Parathyroid adenoma (tissue), 2 donors: ENCODE results near the gene STARD4.

Source experiments
- H2AFZ ChIP-seq: fragments of 300-600 bp; sonication (generic); one replicate; pipeline ENCODE4 v1.7.0; 2017; ENCODE audit warnings: antibody characterized with exemption, mild to moderate bottlenecking
- H3K27ac ChIP-seq: fragments of 300-600 bp; sonication (generic); one replicate; pipeline ENCODE4 v1.7.0; 2017
- H3K27me3 ChIP-seq: fragments of 300-600 bp; sonication (generic); one replicate; pipeline ENCODE4 v1.7.0; 2017; ENCODE audit warnings: low read length; ENCODE audit not compliant: control insufficient read depth, insufficient read depth
- H3K36me3 ChIP-seq: fragments of 300-600 bp; sonication (generic); one replicate; pipeline ENCODE4 v1.7.0; 2017; ENCODE audit warnings: low read length; ENCODE audit not compliant: control insufficient read depth, insufficient read depth
- H3K4me1 ChIP-seq: fragments of 300-600 bp; sonication (generic); one replicate; pipeline ENCODE4 v1.7.0; 2017; ENCODE audit warnings: control low read depth
- H3K4me2 ChIP-seq: fragments of 300-600 bp; sonication (generic); one replicate; pipeline ENCODE4 v1.7.0; 2017; ENCODE audit warnings: low read length
- H3K4me3 ChIP-seq: fragments of 300-600 bp; sonication (generic); one replicate; pipeline ENCODE4 v1.7.0; 2017; ENCODE audit warnings: low read depth, low read length
- H3K79me2 ChIP-seq: fragments of 300-600 bp; sonication (generic); one replicate; pipeline ENCODE4 v1.7.0; 2017; ENCODE audit warnings: control low read depth
- H3K9ac ChIP-seq: fragments of 300-600 bp; sonication (generic); one replicate; pipeline ENCODE4 v1.7.0; 2017; ENCODE audit warnings: mild to moderate bottlenecking
- H3K9me3 ChIP-seq: fragments of 300-600 bp; sonication (generic); one replicate; pipeline ENCODE4 v1.7.0; 2017; ENCODE audit warnings: low read length; ENCODE audit not compliant: control insufficient read depth
- CTCF ChIP-seq: fragments of 300-600 bp; sonication (generic); IDR thresholded peaks from one replicate; pipeline ENCODE4 v1.7.0; 2017; ENCODE audit warnings: antibody characterized with exemption, mild to moderate bottlenecking
- donor health status: primary hyperparathyroidism.

Gene STARD4

GRCh38 chr5:111480346-111480745 is 32.0 kb downstream of the STARD4 start:
- Histone ChIP-seq H3K36me3 (no peaks in the 10 kb centered on the region), H3K27ac (no peak overlapping the region), H3K79me2 (no peaks in the 10 kb centered on the region), H3K9me3 (no peaks in the 10 kb centered on the region), H3K4me1 (no peaks in the 10 kb centered on the region), H3K27me3 (no peaks in the 10 kb centered on the region), H3K4me2 (no peak overlapping the region), H3K4me3 (no peak overlapping the region), H2AFZ (no peak overlapping the region), H3K9ac (no peak overlapping the region)
- no peak for TF ChIP-seq CTCF

- Histone ChIP-seq H3K4me3 (no peak overlapping the region), H3K27ac (no peak overlapping the region), H3K9me3 (no peaks in the 10 kb centered on the region), H3K4me2 (no peak overlapping the region), H3K9ac (no peak overlapping the region), H3K4me1 (no peaks in the 10 kb centered on the region), H3K36me3 (no peaks in the 10 kb centered on the region), H3K79me2 (no peaks in the 10 kb centered on the region), H3K27me3 (no peaks in the 10 kb centered on the region), H2AFZ (no peak overlapping the region)
- no peak for TF ChIP-seq CTCF
Observed at GRCh38 chr5:111478898-111479297, 33.4 kb downstream of the STARD4 start.

- Histone ChIP-seq H3K4me1 (no peaks in the 10 kb centered on the region), H3K79me2 (no peaks in the 10 kb centered on the region)
Observed at GRCh38 chr5:111478266-111478665, 34.1 kb downstream of the STARD4 start.

GRCh38 chr5:111472579-111472978 is 39.8 kb downstream of the STARD4 start:
- no peaks in the 10 kb centered on the region for H3K9me3 ChIP-seq

More at GRCh38 chr5:111478266-111478665, 34.1 kb downstream of the STARD4 start:
- Histone ChIP-seq H3K9me3 (no peaks in the 10 kb centered on the region), H3K27ac (no peak overlapping the region), H3K36me3 (no peaks in the 10 kb centered on the region), H3K4me3 (no peak overlapping the region), H3K4me2 (no peak overlapping the region), H3K27me3 (no peaks in the 10 kb centered on the region), H2AFZ (no peak overlapping the region), H3K9ac (no peak overlapping the region)
- TF ChIP-seq CTCF, result no peak

More at GRCh38 chr5:111472579-111472978, 39.8 kb downstream of the STARD4 start:
- H3K27me3 ChIP-seq, result no peaks in the 10 kb centered on the region
- no peak overlapping the region for H2AFZ ChIP-seq
- TF ChIP-seq CTCF, result no peak
- H3K4me1 ChIP-seq, result no peaks in the 10 kb centered on the region
- H3K36me3 ChIP-seq, result no peaks in the 10 kb centered on the region
- H3K79me2 ChIP-seq, result no peaks in the 10 kb centered on the region
- no peak overlapping the region for H3K9ac ChIP-seq
- H3K27ac ChIP-seq, result no peak overlapping the region
- H3K4me2 ChIP-seq, result no peak overlapping the region
- H3K4me3 ChIP-seq, result no peak overlapping the region
